ENCODE measurements around the gene IGSF3.
"Not testable (repeated sequence)": the region's sequence is repeated elsewhere in the genome, so short reads cannot be mapped to it uniquely, and the experiment has no call there.

Gene IGSF3

GRCh38 chr1:116654351-116654750 lies 13.2 kb downstream of the IGSF3 start:
- no peak overlapping the region for H3K9ac ChIP-seq (ENCODE audit: low read length)
- no peaks in the 10 kb centered on the region for H3K36me3 ChIP-seq (ENCODE audit: control insufficient read depth, low read depth, low read length)
- no peak overlapping the region for H3K4me3 ChIP-seq (ENCODE audit: low read length)
- H3K4me1 ChIP-seq (ENCODE audit: control insufficient read depth, low read depth, low read length): peaks cover 3% of the 10 kb centered on the region
- H3K27me3 ChIP-seq (ENCODE audit: control insufficient read depth, insufficient read depth, low read length): no peaks in the 10 kb centered on the region
- no peak overlapping the region for H3K27ac ChIP-seq (ENCODE audit: low read length)
- no peaks in the 10 kb centered on the region for H3K9me3 ChIP-seq (ENCODE audit: control insufficient read depth, low read depth, low read length)

- H3K27me3 ChIP-seq (ENCODE audit: control insufficient read depth, insufficient read depth, low read length); H3K36me3 ChIP-seq (ENCODE audit: control insufficient read depth, low read depth, low read length); H3K9ac ChIP-seq (ENCODE audit: low read length); H3K9me3 ChIP-seq (ENCODE audit: control insufficient read depth, low read depth, low read length); H3K27ac ChIP-seq (ENCODE audit: low read length); H3K4me1 ChIP-seq (ENCODE audit: control insufficient read depth, low read depth, low read length); H3K4me3 ChIP-seq (ENCODE audit: low read length): not testable (repeated sequence)
Observed at GRCh38 chr1:116652598-116652997, 14.9 kb downstream of the IGSF3 start.

- H3K4me3 ChIP-seq (ENCODE audit: low read length); H3K36me3 ChIP-seq (ENCODE audit: control insufficient read depth, low read depth, low read length); H3K9ac ChIP-seq (ENCODE audit: low read length); H3K27me3 ChIP-seq (ENCODE audit: control insufficient read depth, insufficient read depth, low read length); H3K9me3 ChIP-seq (ENCODE audit: control insufficient read depth, low read depth, low read length); H3K27ac ChIP-seq (ENCODE audit: low read length): not testable (repeated sequence)
- H3K4me1 ChIP-seq (ENCODE audit: control insufficient read depth, low read depth, low read length): peaks cover 13% of the 10 kb centered on the region
Observed at GRCh38 chr1:116650781-116651180, 16.8 kb downstream of the IGSF3 start.

- H3K9me3 ChIP-seq (ENCODE audit: control insufficient read depth, low read depth, low read length); H3K27me3 ChIP-seq (ENCODE audit: control insufficient read depth, insufficient read depth, low read length); H3K4me3 ChIP-seq (ENCODE audit: low read length); H3K27ac ChIP-seq (ENCODE audit: low read length); H3K36me3 ChIP-seq (ENCODE audit: control insufficient read depth, low read depth, low read length); H3K9ac ChIP-seq (ENCODE audit: low read length): not testable (repeated sequence)
- peaks cover 13% of the 10 kb centered on the region for H3K4me1 ChIP-seq (ENCODE audit: control insufficient read depth, low read depth, low read length)
Observed at GRCh38 chr1:116649041-116649440, 18.5 kb downstream of the IGSF3 start.

- H3K36me3 ChIP-seq (ENCODE audit: control insufficient read depth, low read depth, low read length); H3K27me3 ChIP-seq (ENCODE audit: control insufficient read depth, insufficient read depth, low read length): not testable (repeated sequence)
- peaks cover 19% of the 10 kb centered on the region for H3K4me1 ChIP-seq (ENCODE audit: control insufficient read depth, low read depth, low read length)
Observed at GRCh38 chr1:116648325-116648724, 19.2 kb downstream of the IGSF3 start.

GRCh38 chr1:116647186-116647585 lies 20.3 kb downstream of the IGSF3 start:
- H3K4me1 ChIP-seq (ENCODE audit: control insufficient read depth, low read depth, low read length): peaks cover 26% of the 10 kb centered on the region
- H3K9me3 ChIP-seq (ENCODE audit: control insufficient read depth, low read depth, low read length); H3K4me3 ChIP-seq (ENCODE audit: low read length); H3K36me3 ChIP-seq (ENCODE audit: control insufficient read depth, low read depth, low read length); H3K9ac ChIP-seq (ENCODE audit: low read length); H3K27me3 ChIP-seq (ENCODE audit: control insufficient read depth, insufficient read depth, low read length); H3K27ac ChIP-seq (ENCODE audit: low read length): not testable (repeated sequence)

More at GRCh38 chr1:116648325-116648724, 19.2 kb downstream of the IGSF3 start:
- H3K4me3 ChIP-seq (ENCODE audit: low read length); H3K27ac ChIP-seq (ENCODE audit: low read length); H3K9me3 ChIP-seq (ENCODE audit: control insufficient read depth, low read depth, low read length); H3K9ac ChIP-seq (ENCODE audit: low read length): not testable (repeated sequence)

- H3K4me3 ChIP-seq (ENCODE audit: low read length); H3K9ac ChIP-seq (ENCODE audit: low read length); H3K9me3 ChIP-seq (ENCODE audit: control insufficient read depth, low read depth, low read length); H3K27me3 ChIP-seq (ENCODE audit: control insufficient read depth, insufficient read depth, low read length); H3K36me3 ChIP-seq (ENCODE audit: control insufficient read depth, low read depth, low read length); H3K27ac ChIP-seq (ENCODE audit: low read length): not testable (repeated sequence)
- peaks cover 26% of the 10 kb centered on the region for H3K4me1 ChIP-seq (ENCODE audit: control insufficient read depth, low read depth, low read length)
Observed at GRCh38 chr1:116646673-116647170, 20.8 kb downstream of the IGSF3 start.

GRCh38 chr1:116645802-116646672 lies 21.5 kb downstream of the IGSF3 start:
- not testable (repeated sequence) for H3K9ac ChIP-seq (ENCODE audit: low read length); H3K36me3 ChIP-seq (ENCODE audit: control insufficient read depth, low read depth, low read length)
- peaks cover 26% of the 10 kb centered on the region for H3K4me1 ChIP-seq (ENCODE audit: control insufficient read depth, low read depth, low read length)

GRCh38 chr1:116644993-116645392 lies 22.5 kb downstream of the IGSF3 start:
- not testable (repeated sequence) for H3K9me3 ChIP-seq (ENCODE audit: control insufficient read depth, low read depth, low read length); H3K9ac ChIP-seq (ENCODE audit: low read length); H3K27me3 ChIP-seq (ENCODE audit: control insufficient read depth, insufficient read depth, low read length); H3K27ac ChIP-seq (ENCODE audit: low read length); H3K4me3 ChIP-seq (ENCODE audit: low read length); H3K36me3 ChIP-seq (ENCODE audit: control insufficient read depth, low read depth, low read length)
- H3K4me1 ChIP-seq (ENCODE audit: control insufficient read depth, low read depth, low read length): peaks cover 26% of the 10 kb centered on the region

More at GRCh38 chr1:116645802-116646672, 21.5 kb downstream of the IGSF3 start:
- H3K4me3 ChIP-seq (ENCODE audit: low read length); H3K27ac ChIP-seq (ENCODE audit: low read length); H3K9me3 ChIP-seq (ENCODE audit: control insufficient read depth, low read depth, low read length); H3K27me3 ChIP-seq (ENCODE audit: control insufficient read depth, insufficient read depth, low read length): not testable (repeated sequence)

- peaks cover 26% of the 10 kb centered on the region for H3K4me1 ChIP-seq (ENCODE audit: control insufficient read depth, low read depth, low read length)
- not testable (repeated sequence) for H3K9ac ChIP-seq (ENCODE audit: low read length); H3K27ac ChIP-seq (ENCODE audit: low read length); H3K9me3 ChIP-seq (ENCODE audit: control insufficient read depth, low read depth, low read length); H3K36me3 ChIP-seq (ENCODE audit: control insufficient read depth, low read depth, low read length); H3K27me3 ChIP-seq (ENCODE audit: control insufficient read depth, insufficient read depth, low read length); H3K4me3 ChIP-seq (ENCODE audit: low read length)
Observed at GRCh38 chr1:116644096-116644495, 23.4 kb downstream of the IGSF3 start.

- not testable (repeated sequence) for H3K9me3 ChIP-seq (ENCODE audit: control insufficient read depth, low read depth, low read length); H3K4me3 ChIP-seq (ENCODE audit: low read length); H3K27me3 ChIP-seq (ENCODE audit: control insufficient read depth, insufficient read depth, low read length); H3K36me3 ChIP-seq (ENCODE audit: control insufficient read depth, low read depth, low read length); H3K27ac ChIP-seq (ENCODE audit: low read length); H3K9ac ChIP-seq (ENCODE audit: low read length)
- H3K4me1 ChIP-seq (ENCODE audit: control insufficient read depth, low read depth, low read length): peaks cover 26% of the 10 kb centered on the region
Observed at GRCh38 chr1:116643281-116643751, 24.2 kb downstream of the IGSF3 start.

All from iPS-18a (cell line).